GM12872 (cell line): ENCODE data around the gene LYPD1.

Experiments used
- TF ChIP-seq, protein P1 (sequence below): IDR thresholded peaks from 3 replicates; pipeline ENCODE4 v1.5.1; 2011; ENCODE audit warnings: low read depth, mild to moderate bottlenecking, low read length, moderate library complexity; ENCODE audit not compliant: insufficient read depth

LYPD1 gene

GRCh38 chr2:132652474-132652873 is 17.5 kb downstream of the LYPD1 start:
- TF ChIP-seq, protein P1, sequence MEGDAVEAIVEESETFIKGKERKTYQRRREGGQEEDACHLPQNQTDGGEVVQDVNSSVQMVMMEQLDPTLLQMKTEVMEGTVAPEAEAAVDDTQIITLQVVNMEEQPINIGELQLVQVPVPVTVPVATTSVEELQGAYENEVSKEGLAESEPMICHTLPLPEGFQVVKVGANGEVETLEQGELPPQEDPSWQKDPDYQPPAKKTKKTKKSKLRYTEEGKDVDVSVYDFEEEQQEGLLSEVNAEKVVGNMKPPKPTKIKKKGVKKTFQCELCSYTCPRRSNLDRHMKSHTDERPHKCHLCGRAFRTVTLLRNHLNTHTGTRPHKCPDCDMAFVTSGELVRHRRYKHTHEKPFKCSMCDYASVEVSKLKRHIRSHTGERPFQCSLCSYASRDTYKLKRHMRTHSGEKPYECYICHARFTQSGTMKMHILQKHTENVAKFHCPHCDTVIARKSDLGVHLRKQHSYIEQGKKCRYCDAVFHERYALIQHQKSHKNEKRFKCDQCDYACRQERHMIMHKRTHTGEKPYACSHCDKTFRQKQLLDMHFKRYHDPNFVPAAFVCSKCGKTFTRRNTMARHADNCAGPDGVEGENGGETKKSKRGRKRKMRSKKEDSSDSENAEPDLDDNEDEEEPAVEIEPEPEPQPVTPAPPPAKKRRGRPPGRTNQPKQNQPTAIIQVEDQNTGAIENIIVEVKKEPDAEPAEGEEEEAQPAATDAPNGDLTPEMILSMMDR, result no peak

DNA sequence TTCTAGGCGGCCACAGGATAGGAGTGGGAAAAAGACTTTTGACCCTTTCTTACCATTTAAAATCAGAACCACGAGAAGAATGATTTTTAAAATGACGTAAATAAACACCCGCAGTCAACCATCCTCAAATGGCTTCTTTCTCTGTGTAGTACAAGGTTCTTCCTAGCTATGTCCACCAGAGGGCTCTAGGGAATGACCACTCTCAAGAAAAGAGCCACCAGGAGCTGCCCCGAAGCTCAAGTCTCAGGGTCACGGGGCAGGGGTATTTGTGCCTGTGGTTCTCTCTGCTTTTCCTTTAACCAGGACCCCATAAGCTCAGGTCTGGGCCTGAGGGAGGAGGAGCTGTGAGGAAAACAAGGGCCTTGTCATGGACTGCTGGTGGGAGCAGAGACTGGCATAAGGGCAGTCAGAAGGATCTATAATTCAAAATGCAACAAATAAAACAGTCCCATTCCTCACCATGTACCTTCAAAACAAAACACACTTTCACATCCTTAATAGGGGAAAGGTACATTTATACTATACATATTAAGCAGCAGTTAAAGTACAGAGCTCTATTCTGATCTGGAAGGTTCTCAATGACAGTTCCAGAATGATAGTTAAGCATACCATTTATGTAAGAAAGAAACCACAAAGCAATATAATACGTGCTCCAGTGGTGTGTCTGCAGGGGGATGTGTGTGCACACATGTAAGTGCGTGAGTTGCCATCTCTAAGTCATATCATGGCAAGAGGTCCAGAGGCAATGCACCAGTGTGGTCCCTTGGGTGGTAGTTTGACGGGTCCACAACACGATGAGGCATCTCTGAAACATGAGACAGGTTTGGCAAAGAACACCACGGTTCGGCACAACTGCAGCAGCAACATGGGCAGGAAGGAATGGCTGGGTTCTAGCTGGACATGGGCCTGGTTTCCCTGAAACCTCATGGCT is 18.6 kb downstream of the LYPD1 start:
- TF ChIP-seq, protein P1, result peak; percentile 48

DNA sequence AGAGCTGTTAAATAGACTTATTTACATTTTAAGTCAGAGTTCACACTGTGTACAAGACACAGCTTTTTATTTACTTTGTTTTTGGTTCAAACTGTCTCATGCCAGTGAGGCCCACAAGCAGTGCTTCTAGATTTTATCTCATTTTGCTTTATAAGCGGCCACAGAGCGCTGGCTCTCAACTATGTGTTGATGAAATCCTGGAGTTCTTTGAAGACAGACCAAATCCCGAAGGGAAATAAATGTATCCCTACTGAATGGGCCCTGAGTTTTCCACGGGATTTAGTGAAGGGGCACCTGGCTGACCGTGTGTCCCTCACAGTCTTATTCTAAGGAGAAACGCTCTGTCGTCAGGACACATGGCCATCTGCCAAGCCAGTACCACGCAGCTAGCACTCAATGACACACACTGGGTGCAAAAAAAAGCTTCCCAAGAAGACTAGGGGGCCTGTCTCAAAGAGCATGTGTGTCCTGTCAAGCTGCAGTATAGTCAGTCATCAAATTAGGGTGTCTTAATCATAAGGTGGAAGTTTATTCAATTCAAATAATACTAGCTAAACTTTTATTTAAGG is 23.4 kb downstream of the LYPD1 start:
- TF ChIP-seq, protein P1, result no peak

DNA sequence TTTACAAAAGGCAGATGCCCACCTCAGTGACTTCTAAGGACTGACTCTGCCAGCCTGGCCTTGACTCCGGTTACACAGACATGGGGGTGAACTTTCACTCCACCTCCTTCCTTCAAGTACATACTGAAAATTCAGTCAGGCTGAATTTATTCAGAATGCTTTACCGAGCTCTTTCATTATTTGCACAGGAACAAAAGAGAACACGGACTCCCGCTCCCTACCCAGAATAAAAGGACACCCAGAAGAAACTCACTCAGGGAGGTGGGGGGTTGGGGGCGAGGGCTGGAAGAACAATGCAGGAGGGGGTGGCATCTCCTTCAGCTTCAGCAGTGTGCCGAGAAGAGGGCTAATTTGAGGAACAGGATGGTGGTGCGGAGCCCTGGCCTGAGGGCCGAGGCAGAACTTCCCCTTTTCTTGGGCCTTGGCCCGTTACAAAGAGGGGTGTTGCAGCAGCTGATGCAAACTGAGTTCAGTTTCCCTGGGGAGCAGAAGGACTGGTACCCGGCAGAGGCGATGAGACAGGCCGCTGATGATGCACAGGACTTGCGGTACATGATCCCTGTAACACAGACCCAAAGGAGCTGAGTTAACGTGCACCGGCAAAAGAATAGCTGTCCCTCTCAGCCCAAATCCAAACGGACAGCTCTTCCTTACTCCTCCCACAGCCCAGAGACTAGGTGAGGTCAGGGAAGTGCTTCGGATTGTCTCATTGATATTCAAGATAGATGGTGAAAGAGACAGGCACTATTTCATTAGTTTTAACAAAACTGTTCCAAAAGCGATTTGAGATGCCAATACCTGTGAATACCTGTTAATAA is 24.1 kb downstream of the LYPD1 start:
- TF ChIP-seq, protein P1, result no peak

DNA sequence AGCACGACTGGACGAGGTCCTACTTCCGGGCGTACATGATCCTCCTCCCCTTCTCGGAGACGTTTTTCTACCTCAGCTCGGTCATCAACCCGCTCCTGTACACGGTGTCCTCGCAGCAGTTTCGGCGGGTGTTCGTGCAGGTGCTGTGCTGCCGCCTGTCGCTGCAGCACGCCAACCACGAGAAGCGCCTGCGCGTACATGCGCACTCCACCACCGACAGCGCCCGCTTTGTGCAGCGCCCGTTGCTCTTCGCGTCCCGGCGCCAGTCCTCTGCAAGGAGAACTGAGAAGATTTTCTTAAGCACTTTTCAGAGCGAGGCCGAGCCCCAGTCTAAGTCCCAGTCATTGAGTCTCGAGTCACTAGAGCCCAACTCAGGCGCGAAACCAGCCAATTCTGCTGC is 24.8 kb downstream of the LYPD1 start:
- TF ChIP-seq, protein P1, result no peak

DNA sequence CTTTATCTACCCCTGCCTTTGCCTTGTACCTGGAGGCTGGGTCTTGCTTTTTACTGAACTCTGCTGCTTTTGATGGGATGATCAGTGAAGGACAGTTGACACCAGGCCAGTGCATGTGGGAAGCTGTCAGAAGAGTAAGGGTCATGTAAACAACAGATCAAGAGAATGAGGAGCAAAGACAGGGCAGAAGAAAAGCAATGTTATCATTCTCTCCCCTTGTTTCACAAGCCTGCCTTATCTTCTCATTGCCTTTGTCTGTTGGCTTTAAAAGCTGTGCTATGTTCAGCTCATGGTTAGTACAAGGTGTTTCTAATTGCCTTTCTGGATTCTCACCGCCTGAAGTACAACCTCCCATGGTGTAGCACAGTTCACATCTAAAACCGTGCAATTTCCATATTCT is 27.6 kb downstream of the LYPD1 start:
- TF ChIP-seq, protein P1, result no peak

DNA sequence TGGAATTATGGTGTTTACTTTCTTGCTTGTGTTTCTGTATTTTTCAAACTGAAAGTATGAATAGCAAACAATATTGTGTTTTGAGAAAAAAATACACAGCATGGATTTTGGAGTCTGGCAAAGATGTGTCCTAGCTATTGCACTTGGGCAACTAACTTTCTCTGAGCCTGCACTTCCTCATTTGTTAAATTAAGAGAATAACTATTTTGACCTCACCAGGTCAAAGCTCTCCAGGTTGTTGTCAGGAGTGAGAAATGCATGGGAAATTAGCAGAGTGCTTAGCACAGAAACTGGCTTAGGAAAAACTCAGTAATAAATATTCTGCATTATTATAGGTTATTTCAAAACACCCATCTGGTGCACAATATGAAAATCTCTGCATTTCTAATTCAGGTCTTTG is 28.2 kb downstream of the LYPD1 start:
- TF ChIP-seq, protein P1, result no peak
